Activated T-cell treated with anti-CD3 and anti-CD28 coated beads, Interleukin-2, amount 50 U/mL, for 48 hours (primary cell): ENCODE measurements around the gene PRKG1.

Experiments used
- DNase-seq, 2 experiments: peaks; one replicate each; pipeline ENCODE4 v3.0.0-alpha.2; 2020

Gene PRKG1

GRCh38 chr10:51617576-51618235, 543.4 kb downstream of the PRKG1 start:
- no peak for DNase-seq

GRCh38 chr10:51619365-51619764, 545.1 kb downstream of the PRKG1 start:
- DNase-seq = no peak

- DNase-seq = no peak
Observed at GRCh38 chr10:51620131-51620530, 545.8 kb downstream of the PRKG1 start.

GRCh38 chr10:51624013-51624412, 549.7 kb downstream of the PRKG1 start:
- no peak for DNase-seq

GRCh38 chr10:51629934-51630639, 555.8 kb downstream of the PRKG1 start:
- DNase-seq = no peak

- no peak for DNase-seq
Observed at GRCh38 chr10:51630640-51631005, 556.3 kb downstream of the PRKG1 start.

GRCh38 chr10:51635436-51635835, 561.1 kb downstream of the PRKG1 start:
- no peak for DNase-seq

- no peak for DNase-seq
Observed at GRCh38 chr10:51638211-51638610, 563.9 kb downstream of the PRKG1 start.

GRCh38 chr10:51638737-51639136, 564.5 kb downstream of the PRKG1 start:
- no peak for DNase-seq

GRCh38 chr10:51640120-51640819, 566.0 kb downstream of the PRKG1 start:
- no peak for DNase-seq

- DNase-seq = no peak
Observed at GRCh38 chr10:51642581-51642980, 568.3 kb downstream of the PRKG1 start.

- no peak for DNase-seq
Observed at GRCh38 chr10:51643734-51644133, 569.4 kb downstream of the PRKG1 start.

GRCh38 chr10:51649064-51649463, 574.8 kb downstream of the PRKG1 start:
- DNase-seq = no peak

- no peak for DNase-seq
Observed at GRCh38 chr10:51651063-51651462, 576.8 kb downstream of the PRKG1 start.

GRCh38 chr10:51653025-51653424, 578.7 kb downstream of the PRKG1 start:
- no peak for DNase-seq

GRCh38 chr10:51654918-51655317, 580.6 kb downstream of the PRKG1 start:
- DNase-seq = no peak

GRCh38 chr10:51656503-51656902, 582.2 kb downstream of the PRKG1 start:
- no peak for DNase-seq

- DNase-seq = no peak
Observed at GRCh38 chr10:51658000-51658399, 583.7 kb downstream of the PRKG1 start.

- DNase-seq = no peak
Observed at GRCh38 chr10:51659344-51659743, 585.1 kb downstream of the PRKG1 start.

- DNase-seq = no peak
Observed at GRCh38 chr10:51663086-51663485, 588.8 kb downstream of the PRKG1 start.

GRCh38 chr10:51666456-51666855, 592.2 kb downstream of the PRKG1 start:
- no peak for DNase-seq

- DNase-seq = no peak
Observed at GRCh38 chr10:51667678-51668335, 593.5 kb downstream of the PRKG1 start.

GRCh38 chr10:51668336-51668689, 594.0 kb downstream of the PRKG1 start:
- no peak for DNase-seq

GRCh38 chr10:51669041-51669440, 594.8 kb downstream of the PRKG1 start:
- no peak for DNase-seq
